DMS153 (cell line): Measurements from ENCODE around the gene OR4F6.
"Not testable (repeated sequence)": the region's sequence is repeated elsewhere in the genome, so short reads cannot be mapped to it uniquely, and the experiment has no call there.

Experiments
- DNase-seq: peaks from one replicate; lab custom pipeline; 2025; lab: John Stamatoyannopoulos, UW

Gene OR4F6, protein sequence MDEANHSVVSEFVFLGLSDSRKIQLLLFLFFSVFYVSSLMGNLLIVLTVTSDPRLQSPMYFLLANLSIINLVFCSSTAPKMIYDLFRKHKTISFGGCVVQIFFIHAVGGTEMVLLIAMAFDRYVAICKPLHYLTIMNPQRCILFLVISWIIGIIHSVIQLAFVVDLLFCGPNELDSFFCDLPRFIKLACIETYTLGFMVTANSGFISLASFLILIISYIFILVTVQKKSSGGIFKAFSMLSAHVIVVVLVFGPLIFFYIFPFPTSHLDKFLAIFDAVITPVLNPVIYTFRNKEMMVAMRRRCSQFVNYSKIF

GRCh38 chr15:101803209-101803608, at the start of gene OR4F6:
OR4F6 (plus strand) TSS chr15:101803509; CDS start chr15:101805720, 2,211 bp downstream.
- DNase-seq = no peak

DNA sequence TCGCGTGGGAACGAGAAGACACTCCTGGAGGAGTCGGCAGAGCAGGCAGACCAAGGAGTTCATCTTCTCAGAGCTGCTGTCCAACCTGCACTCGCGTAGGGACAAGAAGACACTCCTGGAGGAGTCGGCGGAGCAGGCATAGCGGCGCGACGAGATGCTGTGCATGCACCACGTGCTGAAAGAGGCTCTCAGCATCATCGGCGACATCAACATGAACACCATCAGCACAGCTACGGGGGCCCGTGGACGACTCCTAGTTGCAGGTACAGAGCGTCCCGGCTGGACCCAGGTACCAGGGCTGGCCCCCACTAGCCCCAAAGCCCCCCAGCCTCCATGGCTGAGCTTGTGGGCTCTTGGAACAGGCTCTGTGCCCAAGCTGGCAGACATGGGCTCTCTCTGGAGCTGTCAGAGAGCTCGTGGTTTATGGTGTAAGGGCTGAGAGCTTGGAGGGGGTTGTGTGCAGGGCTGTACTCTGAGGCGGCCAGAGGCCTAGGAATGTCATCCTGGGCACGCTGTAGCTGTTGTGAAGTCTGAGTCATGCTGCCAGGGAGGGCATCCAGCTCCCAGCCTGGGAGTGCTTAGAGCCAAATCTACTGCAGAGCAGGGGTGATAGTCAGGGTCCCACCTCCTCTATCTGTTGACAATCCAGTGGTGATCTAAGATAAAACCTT, 38.5 kb upstream of the OR4F6 start:
- not testable (repeated sequence) for DNase-seq

DNA sequence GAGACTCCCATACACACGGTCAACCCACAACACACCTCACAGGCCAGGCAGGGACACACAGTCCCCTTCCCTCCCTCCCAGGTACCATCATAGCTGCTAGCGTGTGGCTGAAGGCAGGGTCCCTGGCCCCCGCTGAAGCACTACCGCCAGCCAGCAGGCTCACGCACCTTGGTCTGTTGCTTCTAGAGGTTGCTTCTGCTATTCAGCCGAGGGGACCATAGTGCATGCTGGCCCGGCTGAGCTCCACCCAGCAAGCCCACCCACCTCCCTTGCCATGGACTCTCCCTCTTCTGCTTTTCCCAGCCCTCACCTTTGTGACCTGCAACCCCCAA, 38.0 kb upstream of the OR4F6 start:
- DNase-seq = not testable (repeated sequence)

DNA sequence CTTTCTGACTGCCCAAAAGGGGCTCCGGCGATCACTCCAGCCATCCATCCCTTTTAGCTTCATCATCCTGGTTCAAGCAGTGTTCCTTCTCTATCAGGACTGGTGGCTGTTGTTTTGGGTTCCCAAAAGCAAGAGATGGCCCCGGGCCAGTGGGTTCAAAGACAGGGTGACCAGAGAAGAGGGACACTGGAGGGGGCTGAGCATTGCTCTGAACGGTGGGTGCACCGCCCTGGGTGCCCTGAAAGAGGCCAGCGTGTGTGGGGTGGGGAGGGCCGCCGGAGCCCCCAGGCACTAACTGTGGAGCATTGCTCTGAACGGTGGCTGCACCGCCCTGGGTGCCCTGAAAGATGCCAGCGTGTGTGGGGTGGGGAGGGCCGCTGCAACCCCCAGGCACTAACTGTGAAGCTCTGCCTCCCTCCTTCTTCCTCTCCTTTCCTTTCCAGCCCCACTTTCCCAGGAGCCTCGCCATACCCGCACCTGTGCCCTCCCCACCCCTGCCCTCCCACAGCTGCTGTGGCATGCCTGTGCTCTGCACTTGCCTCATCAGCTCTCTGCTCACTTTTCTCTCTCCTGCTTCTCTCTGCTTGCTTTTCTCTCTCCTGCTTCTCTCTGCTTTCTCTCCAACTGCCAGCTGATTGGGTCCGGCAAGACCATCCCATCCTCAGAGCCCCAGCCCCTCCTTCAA, 37.4 kb upstream of the OR4F6 start:
- no peak for DNase-seq

GRCh38 chr15:101767083-101767640, 36.1 kb upstream of the OR4F6 start:
- DNase-seq = not testable (repeated sequence)

GRCh38 chr15:101772921-101773320, 30.4 kb upstream of the OR4F6 start:
- no peak for DNase-seq

- no peak for DNase-seq
Observed at GRCh38 chr15:101773496-101774100, 29.7 kb upstream of the OR4F6 start.

DNA sequence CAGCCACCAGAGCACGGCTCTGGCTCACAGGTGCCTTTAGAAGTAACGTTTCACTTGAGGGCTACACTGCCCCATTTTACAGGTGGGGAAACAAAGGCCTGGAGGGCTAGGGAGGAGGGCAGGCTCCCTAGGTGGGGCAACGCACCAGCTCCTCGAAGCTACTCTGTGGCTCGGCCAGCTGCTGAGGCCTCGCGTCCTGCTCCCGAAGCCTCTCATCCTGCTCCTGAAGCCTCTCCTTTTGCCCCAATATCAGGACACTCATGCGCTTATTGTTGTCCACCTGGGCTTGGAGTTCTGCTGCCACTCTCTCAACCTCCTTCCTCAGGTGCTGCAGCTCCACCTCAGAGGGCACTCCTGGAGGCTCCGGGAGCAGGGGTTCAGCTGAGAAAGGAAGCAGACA, 28.2 kb upstream of the OR4F6 start:
- DNase-seq = no peak

DNA sequence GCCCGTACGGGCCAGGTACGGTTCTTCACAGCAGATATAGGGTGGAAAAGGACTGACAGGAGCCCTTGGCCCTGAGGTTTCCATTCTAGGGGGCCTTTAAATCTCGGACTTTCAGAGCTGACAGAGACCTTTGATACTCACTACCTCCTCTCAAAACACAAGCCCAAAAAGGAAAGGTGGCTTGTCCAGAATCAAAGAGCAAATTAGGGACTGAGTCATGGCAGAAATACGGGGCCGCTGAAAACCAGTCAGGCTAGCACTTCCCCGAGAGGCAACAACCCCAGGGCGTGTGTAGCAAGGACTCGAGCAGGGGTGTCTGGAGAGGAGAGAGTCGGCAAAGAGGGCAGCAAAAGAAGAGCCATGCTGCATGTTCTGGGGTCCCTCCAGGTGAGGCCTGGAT, 24.7 kb upstream of the OR4F6 start:
- not testable (repeated sequence) for DNase-seq

DNA sequence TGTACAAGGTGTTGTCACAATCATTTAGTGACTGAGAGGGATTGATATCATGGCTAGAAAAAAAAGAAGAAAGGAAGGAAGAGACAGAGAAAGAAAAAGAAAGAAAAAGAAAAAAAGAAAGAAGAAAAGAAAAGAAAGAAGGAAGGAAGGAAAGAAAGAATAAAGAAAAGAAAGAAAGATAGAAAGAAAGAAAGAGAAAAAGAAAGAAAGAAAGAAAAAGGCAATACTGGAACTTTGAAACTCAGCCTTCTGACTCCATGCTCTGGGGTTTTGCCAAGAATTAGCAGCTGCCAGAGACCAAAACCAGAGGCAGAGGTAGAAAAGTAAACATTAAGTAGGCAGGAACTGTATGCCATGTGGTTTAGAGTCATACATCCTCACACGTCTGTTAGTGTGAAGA, 23.1 kb upstream of the OR4F6 start:
- not testable (repeated sequence) for DNase-seq

GRCh38 chr15:101781928-101782327, 21.4 kb upstream of the OR4F6 start:
- no peak for DNase-seq

DNA sequence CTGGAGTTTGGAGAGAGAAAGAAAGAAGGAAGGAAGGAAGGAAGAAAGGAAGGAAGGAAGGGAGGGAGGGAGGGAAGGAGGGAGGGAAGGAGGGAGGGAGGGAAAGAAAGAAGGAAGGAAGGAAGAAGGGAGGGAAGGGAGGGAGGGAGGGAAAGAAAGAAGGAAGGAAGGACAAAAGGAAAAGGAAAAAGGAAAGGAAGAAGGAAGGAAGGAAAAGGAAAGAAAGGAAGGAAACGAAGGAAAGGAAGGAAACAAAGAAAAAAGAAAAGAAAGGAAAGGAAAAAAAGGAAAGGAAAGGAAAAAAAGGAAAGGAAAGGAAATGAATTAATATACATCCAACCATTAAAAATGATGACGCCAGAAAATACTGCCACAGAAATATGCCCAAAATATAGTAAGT, 18.7 kb upstream of the OR4F6 start:
- no peak for DNase-seq

DNA sequence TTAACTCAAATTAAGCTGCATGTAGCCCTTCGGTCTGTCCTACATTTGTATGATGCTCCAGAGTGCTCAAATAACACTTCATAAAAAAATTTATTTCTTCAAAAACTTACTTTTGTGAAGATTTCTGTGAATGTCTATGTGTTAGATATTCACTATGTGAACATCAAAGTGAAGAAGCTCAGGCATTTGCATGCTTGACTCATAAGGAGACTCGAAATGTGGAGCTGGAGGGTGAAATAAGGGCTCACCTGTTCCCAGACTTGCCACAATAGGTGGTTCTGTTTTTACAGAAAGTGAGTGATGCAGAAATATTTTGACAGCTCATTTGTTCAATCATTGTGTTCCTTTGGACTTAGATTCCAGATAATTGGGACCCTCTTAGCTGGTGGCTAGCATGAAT, 16.9 kb upstream of the OR4F6 start:
- DNase-seq = not testable (repeated sequence)

- not testable (repeated sequence) for DNase-seq
Observed at GRCh38 chr15:101788001-101788400, 15.3 kb upstream of the OR4F6 start.

- DNase-seq = not testable (repeated sequence)
Observed at GRCh38 chr15:101788503-101789269, 14.6 kb upstream of the OR4F6 start.

DNA sequence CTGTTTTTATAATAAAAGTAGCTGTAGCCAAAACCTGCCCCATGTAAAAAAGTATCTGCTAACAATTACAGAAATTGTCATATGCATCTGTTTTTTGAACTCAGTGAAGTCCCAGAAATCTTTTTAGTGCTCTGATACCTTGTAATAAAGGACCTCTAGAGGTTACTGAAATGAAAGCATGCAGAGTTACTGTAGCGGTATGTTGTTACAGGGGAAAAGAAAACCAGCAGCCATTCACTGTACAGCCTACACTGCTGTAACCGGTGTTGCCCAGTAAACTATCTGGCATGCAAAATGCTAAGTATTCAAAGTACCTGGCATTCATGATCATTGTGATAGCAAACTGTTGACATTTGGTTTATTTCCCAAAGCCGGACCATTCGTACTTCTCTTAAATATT, 12.6 kb upstream of the OR4F6 start:
- DNase-seq = not testable (repeated sequence)

- not testable (repeated sequence) for DNase-seq
Observed at GRCh38 chr15:101793981-101794380, 9.3 kb upstream of the OR4F6 start.

GRCh38 chr15:101795455-101795854, 7.9 kb upstream of the OR4F6 start:
- no peak for DNase-seq

- DNase-seq = no peak
Observed at GRCh38 chr15:101799665-101800064, 3.6 kb upstream of the OR4F6 start.

GRCh38 chr15:101801048-101801447, 2.3 kb upstream of the OR4F6 start:
- no peak for DNase-seq

DNA sequence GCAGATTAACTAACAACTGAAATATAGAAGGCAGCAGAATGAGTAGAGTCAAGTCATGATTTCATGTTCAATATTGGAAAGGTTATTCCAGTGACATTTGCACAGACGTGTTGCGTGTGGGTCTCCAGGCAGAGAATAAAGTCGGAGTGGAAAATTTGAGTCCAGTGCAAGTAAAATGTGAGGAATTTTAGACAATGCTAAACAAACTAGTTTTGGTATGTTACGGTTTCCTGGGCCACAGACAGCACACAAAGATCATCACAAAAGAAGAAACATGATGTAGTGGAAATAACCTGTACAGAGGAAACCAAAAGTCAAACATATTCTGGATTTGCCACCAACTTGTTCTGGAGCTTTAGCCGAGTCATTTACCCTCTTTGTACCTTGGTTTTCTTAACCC, 367 bp downstream of the OR4F6 start:
- DNase-seq = no peak

DNA sequence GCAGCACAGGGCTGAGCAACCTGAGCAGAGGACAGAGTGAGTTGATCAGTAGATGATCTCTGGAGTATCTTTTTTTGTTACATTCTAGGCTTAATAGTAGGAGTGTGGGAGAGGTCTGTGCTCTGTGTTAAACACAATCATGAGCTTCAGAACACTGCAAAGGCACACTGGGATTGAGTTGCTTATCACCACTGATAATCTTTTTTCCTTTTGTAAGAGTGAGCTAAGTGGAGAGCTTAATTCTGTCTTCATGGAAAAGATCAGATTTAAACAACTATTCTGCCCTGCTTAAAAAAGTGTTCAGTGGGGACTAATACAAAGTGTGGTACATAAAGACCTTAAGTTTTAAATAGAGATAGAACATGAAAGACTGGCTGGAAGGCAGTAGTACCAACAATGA, 1.1 kb downstream of the OR4F6 start:
- no peak for DNase-seq
